D721Med (cell line): ENCODE results near the gene IL9R.

ENCODE experiments used
- DNase-seq: peaks from one replicate; pipeline ENCODE4 v3.0.0; 2011; ENCODE audit warnings: low spot score; ENCODE audit not compliant: insufficient read length
- FAIRE-seq: peaks from 2 replicates; lab custom pipeline; 2011; peaks lifted over from hg19 to GRCh38; lab: Jason Lieb, UNC
- TF ChIP-seq, protein P1 (sequence below): IDR thresholded peaks from 2 replicates; pipeline ENCODE4 v1.5.1; 2012; ENCODE audit warnings: mild to moderate bottlenecking, control low read depth; ENCODE audit not compliant: insufficient read depth; ENCODE audit errors: missing control alignments

Gene IL9R

DNA sequence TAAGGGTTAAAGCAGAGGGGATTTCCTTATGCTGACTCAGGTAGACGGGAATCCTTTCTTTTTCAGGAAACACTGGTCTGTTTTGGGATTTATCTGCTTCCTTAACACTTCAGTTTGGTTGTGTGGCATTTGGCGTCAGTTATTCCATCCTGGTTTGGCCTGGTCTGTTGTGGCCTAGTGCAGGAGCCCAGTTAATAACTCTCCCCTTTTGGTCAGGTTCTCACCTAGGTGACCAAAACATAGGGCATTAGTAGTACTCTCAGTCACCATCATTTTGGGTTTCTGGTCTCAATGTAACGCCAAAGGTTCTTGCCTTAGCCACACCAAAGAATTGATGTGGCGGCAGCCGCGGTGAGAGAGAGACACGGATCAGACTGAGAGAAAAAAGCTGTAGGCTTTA is 39.7 kb upstream of the IL9R start:
- DNase-seq (no peak), FAIRE-seq (no peak)
- TF ChIP-seq, protein P1, sequence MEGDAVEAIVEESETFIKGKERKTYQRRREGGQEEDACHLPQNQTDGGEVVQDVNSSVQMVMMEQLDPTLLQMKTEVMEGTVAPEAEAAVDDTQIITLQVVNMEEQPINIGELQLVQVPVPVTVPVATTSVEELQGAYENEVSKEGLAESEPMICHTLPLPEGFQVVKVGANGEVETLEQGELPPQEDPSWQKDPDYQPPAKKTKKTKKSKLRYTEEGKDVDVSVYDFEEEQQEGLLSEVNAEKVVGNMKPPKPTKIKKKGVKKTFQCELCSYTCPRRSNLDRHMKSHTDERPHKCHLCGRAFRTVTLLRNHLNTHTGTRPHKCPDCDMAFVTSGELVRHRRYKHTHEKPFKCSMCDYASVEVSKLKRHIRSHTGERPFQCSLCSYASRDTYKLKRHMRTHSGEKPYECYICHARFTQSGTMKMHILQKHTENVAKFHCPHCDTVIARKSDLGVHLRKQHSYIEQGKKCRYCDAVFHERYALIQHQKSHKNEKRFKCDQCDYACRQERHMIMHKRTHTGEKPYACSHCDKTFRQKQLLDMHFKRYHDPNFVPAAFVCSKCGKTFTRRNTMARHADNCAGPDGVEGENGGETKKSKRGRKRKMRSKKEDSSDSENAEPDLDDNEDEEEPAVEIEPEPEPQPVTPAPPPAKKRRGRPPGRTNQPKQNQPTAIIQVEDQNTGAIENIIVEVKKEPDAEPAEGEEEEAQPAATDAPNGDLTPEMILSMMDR: no peak

DNA sequence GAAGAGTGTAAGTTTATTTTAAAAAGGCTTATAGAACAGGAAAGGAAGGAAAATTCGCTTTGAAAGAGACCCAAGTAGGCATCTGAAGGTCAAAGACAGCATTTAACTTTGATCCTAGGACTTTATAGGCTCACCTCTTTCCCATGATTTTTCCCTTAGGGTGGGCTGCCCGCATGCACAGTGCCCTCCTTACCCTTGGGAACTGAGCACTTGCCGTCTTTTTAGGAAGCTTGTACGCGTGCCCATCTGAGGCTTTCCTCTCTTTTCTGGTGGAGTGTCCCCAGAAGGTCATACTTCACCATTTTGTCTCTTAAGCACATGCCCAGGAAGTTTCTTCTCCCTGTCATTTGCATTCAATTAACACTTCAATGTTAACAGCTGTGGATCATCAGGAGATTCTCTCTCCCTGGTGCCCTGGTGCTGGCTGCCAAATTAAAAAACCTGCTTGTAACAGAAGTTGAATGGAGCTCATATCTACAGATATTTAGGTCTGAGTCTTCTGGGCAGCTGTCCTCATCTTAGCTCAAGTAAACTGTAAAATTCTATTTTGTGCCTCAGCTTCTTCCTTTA is 38.4 kb upstream of the IL9R start:
- TF ChIP-seq, protein P1: no peak
- DNase-seq (no peak), FAIRE-seq (no peak)

DNA sequence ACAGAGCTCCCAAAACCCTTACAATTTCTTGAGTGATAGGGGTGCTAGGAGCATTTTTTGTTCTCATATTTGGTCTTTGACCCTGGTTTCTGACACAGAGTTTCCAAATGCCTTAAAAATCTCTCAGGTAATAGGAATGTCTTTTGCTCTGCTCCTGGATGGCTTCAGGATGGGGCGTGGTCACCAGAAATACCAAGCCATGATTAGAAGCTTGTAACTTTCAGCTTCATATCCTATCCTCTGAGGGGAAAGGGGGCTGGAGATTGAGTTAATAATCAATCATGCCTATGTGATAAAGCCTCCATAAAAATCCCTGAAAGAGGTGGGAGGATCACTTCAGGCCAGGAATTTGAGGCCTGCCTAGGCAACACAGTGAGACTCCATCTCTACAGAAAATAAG is 34.6 kb upstream of the IL9R start:
- DNase-seq: no peak
- TF ChIP-seq, protein P1: no peak
- FAIRE-seq: no peak

DNA sequence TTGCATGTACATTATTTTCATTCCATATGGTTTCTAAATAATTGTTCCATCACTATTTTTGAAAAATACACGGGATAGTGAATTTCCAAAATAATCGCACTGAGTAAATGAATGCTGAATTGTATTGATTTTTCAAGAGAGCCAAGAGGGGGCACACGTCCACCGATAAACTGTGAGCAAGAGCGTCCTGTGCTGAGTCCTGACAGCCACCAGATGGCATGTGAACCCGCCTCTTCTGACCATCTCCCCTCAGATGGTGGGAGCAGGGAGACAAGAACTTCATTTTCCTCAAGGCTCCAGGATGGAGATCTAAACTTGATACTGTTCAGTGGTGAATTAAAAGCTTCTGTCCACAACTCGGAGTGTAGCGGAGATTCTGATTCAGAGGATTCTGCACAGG is 30.6 kb upstream of the IL9R start:
- DNase-seq (peak; percentile 11), FAIRE-seq (no peak)
- TF ChIP-seq, protein P1: peak; percentile 45

DNA sequence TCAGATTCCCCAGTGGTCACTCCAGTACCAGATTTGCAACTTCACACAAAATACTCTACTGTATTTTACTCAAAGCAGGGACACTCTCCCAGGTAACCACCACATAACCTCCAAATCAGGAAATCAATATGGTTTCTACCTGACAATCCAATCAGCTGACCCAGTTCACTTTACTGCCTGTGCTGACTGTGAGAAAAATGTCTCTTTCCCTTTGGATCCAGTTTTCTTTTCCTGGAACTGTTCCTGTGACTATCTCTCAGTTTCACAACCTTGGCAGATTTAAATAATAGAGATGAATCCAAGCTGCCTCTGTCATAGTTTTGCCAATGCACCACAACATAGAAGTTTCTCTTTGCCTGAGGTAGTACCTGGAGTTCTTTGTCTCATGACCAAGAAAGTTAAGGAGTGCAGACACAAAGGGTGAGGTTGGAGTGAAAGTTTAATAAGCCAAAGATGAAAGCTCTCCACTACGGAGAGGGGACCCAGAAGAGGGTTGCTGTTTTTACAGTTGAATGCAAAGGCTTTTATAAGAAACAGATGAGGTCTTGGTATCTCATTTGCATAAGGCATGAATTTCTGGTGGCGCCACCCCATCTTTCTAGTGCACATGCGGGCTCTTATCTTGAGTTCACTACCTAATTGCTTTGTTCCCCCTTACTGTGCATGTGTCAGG is 29.7 kb upstream of the IL9R start:
- no peak for DNase-seq
- no peak for FAIRE-seq
- TF ChIP-seq, protein P1: no peak

DNA sequence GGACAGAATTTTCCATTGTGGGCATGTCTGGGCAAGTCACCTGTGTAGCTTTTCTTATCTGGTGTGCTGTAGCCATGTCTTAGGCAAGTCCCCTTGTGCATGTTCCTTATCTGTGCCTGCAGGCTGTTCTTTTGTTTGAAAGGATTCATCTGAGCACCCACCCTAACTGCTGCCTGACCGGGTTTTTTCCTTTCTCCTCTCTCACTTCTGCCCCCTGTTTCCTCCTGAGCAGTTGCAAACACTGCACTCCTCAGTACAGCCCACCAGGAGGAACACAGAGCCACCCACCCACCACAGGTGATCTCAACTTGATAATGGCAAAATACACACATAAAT is 29.2 kb upstream of the IL9R start:
- FAIRE-seq (no peak), DNase-seq (no peak)
- TF ChIP-seq, protein P1: no peak

DNA sequence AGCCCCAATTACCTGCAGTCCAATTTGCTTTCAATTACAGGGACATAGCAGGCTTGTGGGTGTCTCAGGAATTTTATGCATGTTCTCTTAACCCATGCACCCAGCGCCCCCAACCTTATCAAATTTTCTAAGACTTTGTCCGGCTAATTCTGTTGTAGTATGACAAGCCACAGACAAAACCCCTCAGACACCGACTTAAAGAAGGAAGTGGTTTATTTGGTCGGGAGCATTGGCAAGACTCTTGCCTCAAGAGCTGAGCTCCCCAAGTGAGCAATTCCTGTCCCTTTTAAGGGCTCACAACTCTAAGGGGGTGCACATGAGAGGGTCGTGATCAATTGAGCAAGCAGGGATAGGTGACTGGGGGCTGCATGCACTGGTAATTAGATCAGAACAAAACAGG is 28.7 kb upstream of the IL9R start:
- FAIRE-seq (no peak), DNase-seq (no peak)
- TF ChIP-seq, protein P1: no peak
